K562 (cell line): ENCODE data around the gene ADAT3. TPM values are rescaled to one million over a fixed set of nuclear protein-coding genes. Genes with fewer than 3 reads are reported as not detected.

ENCODE experiments used
- ARNT ChIP-seq, 2 experiments: fragments of 450-650 bp; IDR thresholded peaks; 2 replicates each; pipeline ENCODE4 v1.6.1; 2016; ENCODE audit warnings: mild to moderate bottlenecking in 1 of 2
- CAMTA2 ChIP-seq: fragments of 250-450 bp; sonication (Bioruptor Pico); conservative IDR thresholded peaks from 2 replicates; pipeline ENCODE4 v1.5.1; 2022
- CBFA2T2 ChIP-seq: fragments of 450-650 bp; conservative IDR thresholded peaks from 2 replicates; pipeline ENCODE4 v1.6.1; 2017; ENCODE audit warnings: mild to moderate bottlenecking
- ELF2 ChIP-seq: fragments of 250-450 bp; sonication (Bioruptor Pico); IDR thresholded peaks from 2 replicates; pipeline ENCODE4 v1.5.0; 2021; ENCODE audit warnings: mild to moderate bottlenecking
- HBP1 ChIP-seq: fragments of 450-650 bp; formaldehyde crosslinking; IDR thresholded peaks from 2 replicates; pipeline ENCODE4 v1.4.0; 2022; ENCODE audit warnings: missing genetic modification characterization
- HDAC1 ChIP-seq, 2 experiments: fragments of 450-650 bp; IDR thresholded peaks; 2 replicates each; pipeline ENCODE4 v1.6.1; 2016 to 2017; ENCODE audit warnings: inconsistent platforms in 1 of 2, mild to moderate bottlenecking in 1 of 2, moderate library complexity in 1 of 2
- HDAC2 ChIP-seq: fragments of 450-650 bp; IDR thresholded peaks from 2 replicates; pipeline ENCODE4 v1.6.1; 2016; ENCODE audit warnings: mild to moderate bottlenecking
- HNRNPH1 ChIP-seq: fragments of 200-400 bp; formaldehyde crosslinking; optimal IDR thresholded peaks from 2 replicates; pipeline ENCODE3; 2017; ENCODE audit warnings: low read depth, mild to moderate bottlenecking, low read length, moderate library complexity
- JUNB ChIP-seq: fragments of 450-650 bp; formaldehyde crosslinking; conservative IDR thresholded peaks from 2 replicates; pipeline ENCODE4 v1.4.0; 2020; ENCODE audit warnings: mild to moderate bottlenecking
- MNT ChIP-seq, 2 experiments: fragments of 450-650 bp; conservative IDR thresholded peaks; 2 replicates each; pipeline ENCODE4 v1.6.1; 2017; ENCODE audit warnings: mild to moderate bottlenecking in 2 of 2, moderate library complexity in 2 of 2
- MYNN ChIP-seq, 2 experiments: sonication (generic); formaldehyde crosslinking in 1 of 2; IDR thresholded peaks; 2 replicates each; pipeline versions ENCODE4 v1.5.0 to v1.6.1; 2016 to 2020; ENCODE audit warnings: antibody characterized with exemption in 1 of 2, missing genetic modification reagents in 1 of 2
- NCOA2 ChIP-seq, 2 experiments: fragments of 450-650 bp; IDR thresholded peaks; 2 replicates each; pipeline ENCODE4 v1.6.1; 2018; ENCODE audit warnings: mild to moderate bottlenecking in 2 of 2, moderate library complexity in 1 of 2; ENCODE audit not compliant: partially characterized antibody in 2 of 2
- NFE2L1 ChIP-seq: fragments of 450-650 bp; IDR thresholded peaks from 2 replicates; pipeline ENCODE4 v1.6.1; 2016; ENCODE audit warnings: missing genetic modification characterization, low read depth, mild to moderate bottlenecking, missing compliant biosample characterization, moderate library complexity, borderline replicate concordance
- NR1H2 ChIP-seq: sonication (generic); formaldehyde crosslinking; IDR thresholded peaks from 2 replicates; pipeline ENCODE4 v1.4.0; 2020; ENCODE audit warnings: mild to moderate bottlenecking, missing genetic modification reagents
- NR2C1 ChIP-seq, 2 experiments: fragments of 450-650 bp; IDR thresholded peaks; 2 replicates each; pipeline ENCODE4 v1.6.1; 2017; ENCODE audit warnings: mild to moderate bottlenecking in 2 of 2, antibody characterized with exemption in 1 of 2, inconsistent platforms in 1 of 2, missing compliant biosample characterization in 1 of 2, missing genetic modification characterization in 1 of 2
- RBFOX2 ChIP-seq: fragments of 200-400 bp; formaldehyde crosslinking; IDR thresholded peaks from 2 replicates; pipeline ENCODE4 v1.6.1; 2017; ENCODE audit warnings: low read depth, mild to moderate bottlenecking, low read length, moderate library complexity
- SIN3A ChIP-seq, 2 experiments: fragments of 150-350 bp in 1 of 2; IDR thresholded peaks; 2 replicates each; pipeline ENCODE4 v1.6.1; 2011 to 2016; ENCODE audit warnings: borderline replicate concordance in 2 of 2, low read depth in 2 of 2, low read length in 2 of 2, mild to moderate bottlenecking in 2 of 2, moderate library complexity in 2 of 2; ENCODE audit not compliant: control insufficient read depth in 1 of 2
- SMAD4 ChIP-seq: fragments of 250-450 bp; sonication (Bioruptor Pico); conservative IDR thresholded peaks from 2 replicates; pipeline ENCODE4 v1.8.0; 2021; ENCODE audit warnings: inconsistent platforms, mild to moderate bottlenecking, moderate library complexity
- SP1 ChIP-seq: sonication (generic); formaldehyde crosslinking; IDR thresholded peaks from 2 replicates; pipeline ENCODE4 v1.8.1; 2022; ENCODE audit warnings: mild to moderate bottlenecking, missing genetic modification reagents
- TBP ChIP-seq: optimal IDR thresholded peaks from 2 replicates; pipeline ENCODE3; 2011; ENCODE audit warnings: low read depth, low read length, improper control_type of control experiment
- TGIF2 ChIP-seq: sonication (generic); formaldehyde crosslinking; IDR thresholded peaks from 2 replicates; pipeline ENCODE4 v1.8.1; 2022; ENCODE audit warnings: mild to moderate bottlenecking, missing genetic modification reagents, moderate library complexity
- ZNF146 ChIP-seq: IDR thresholded peaks from one replicate; pipeline ENCODE4 v1.6.1; 2018; ENCODE audit warnings: missing compliant biosample characterization; ENCODE audit not compliant: unreplicated experiment
- ZNF282 ChIP-seq: sonication (generic); formaldehyde crosslinking; IDR thresholded peaks from 2 replicates; pipeline ENCODE4 v1.8.1; 2023; ENCODE audit warnings: missing genetic modification reagents
- ZNF436 ChIP-seq: fragments of 250-450, 450-650 bp; sonication (Bioruptor Pico); formaldehyde crosslinking; IDR thresholded peaks from 2 replicates; pipeline ENCODE4 v1.7.0; 2020; ENCODE audit warnings: mild to moderate bottlenecking
- polyA plus RNA-seq, 8 experiments: library from polyadenylated mRNA; depleted of rRNA in 4 of 8; stranded (reverse) in 5 of 8; unstranded in 3 of 8; fragments of >200 nt; fragmentation: Nextera tagmentation in 2 of 8; fragmentation: Illumina TruSeq in 1 of 8; extraction: Ambion mirVana in 2 of 8; extraction: Trizol in 1 of 8; gene quantifications; 2 replicates each; pipeline versions ENCODE4 v1.2.1 to v1.2.3, GENCODE V29; 2011 to 2014; ENCODE audit warnings: inconsistent platforms in 1 of 8, missing spikeins in 1 of 8
- total RNA-seq, 7 experiments: library from RNA; depleted of rRNA in 6 of 7; stranded (reverse); fragments of >200 nt in 6 of 7; fragmentation: Illumina TruSeq in 2 of 7; extraction: Trizol in 2 of 7; gene quantifications; 2 replicates each; pipeline versions ENCODE4 v1.2.1 to v1.2.3, GENCODE V29; 2011 to 2021; ENCODE audit warnings: low replicate concordance in 1 of 7

Gene ADAT3
- total and polyA plus RNA-seq, 9 of the 15 experiments (the other 6 are each of a cell fraction or from before 2014, with no cell fraction given), result 0.67 to 15.6 (median 7.8) TPM; not detected in 4

- 0 out of 2 replicates have a peak, but pooled peaks have one; percentile 63 for TF ChIP-seq CAMTA2 (CRISPR knock-in tag)
- peak; percentile 83 for TF ChIP-seq SMAD4 (CRISPR knock-in tag)
- TF ChIP-seq ARNT (IDR thresholded peaks at IDR 0.05), result no peak
- peak; percentile 72 for TF ChIP-seq CBFA2T2
- peak; percentile 37; the same call in 1 of the 2 replicates for TF ChIP-seq TGIF2 (CRISPR knock-in tag)
- TF ChIP-seq TBP, result peak; percentile 52
- no peak for TF ChIP-seq NCOA2 (IDR thresholded peaks at IDR 0.05; ENCODE audit: partially characterized antibody in 2 of 2)
- TF ChIP-seq SIN3A (IDR thresholded peaks at IDR 0.05; ENCODE audit: borderline replicate concordance in 2 of 2, control insufficient read depth in 1 of 2, low read depth in 2 of 2, low read length in 2 of 2), result peak in 1 of 2 experiments; percentile 82; a peak in 1 of 4 replicates
- peak; percentile 33; the same call in 1 of the 2 replicates for TF ChIP-seq MYNN (IDR thresholded peaks at IDR 0.05)
- TF ChIP-seq MYNN (CRISPR knock-in tag; IDR thresholded peaks at IDR 0.05), result no peak
- TF ChIP-seq ZNF146 (CRISPR knock-in tag), result peak; percentile 20
- TF ChIP-seq NR2C1 (IDR thresholded peaks at IDR 0.05), result peak; percentile 60; the same call in 1 of the 2 replicates
- TF ChIP-seq NR2C1 (tag; IDR thresholded peaks at IDR 0.05), result peak; percentile 65
- peak; percentile 95 for TF ChIP-seq SP1 (CRISPR knock-in tag)
- TF ChIP-seq HDAC1 (IDR thresholded peaks at IDR 0.05), result peak in 1 of 2 experiments; percentile 88; a peak in 2 of 4 replicates
- no peak for TF ChIP-seq ZNF436 (CRISPR knock-in tag)
- TF ChIP-seq HNRNPH1, result no peak
- no peak for TF ChIP-seq JUNB (CRISPR knock-in tag)
- TF ChIP-seq RBFOX2, result peak; percentile 96
- TF ChIP-seq NFE2L1, result no peak
- no peak for TF ChIP-seq HDAC2
- TF ChIP-seq NR1H2 (CRISPR knock-in tag), result no peak
- peak; percentile 95 for TF ChIP-seq ELF2
- peak; percentile 46; the same call in 1 of the 2 replicates for TF ChIP-seq ZNF282 (CRISPR knock-in tag)
- TF ChIP-seq MNT (conservative IDR thresholded peaks at IDR 0.05), result peak; percentile 94 to 97
- 0 out of 2 replicates have a peak, but pooled peaks have one; percentile 4 for TF ChIP-seq HBP1
Measured at GRCh38 chr19:1875646-1876495, 29.3 kb upstream of the ADAT3 start (continued).
